Muscle layer of colon (tissue), 2 donors: ENCODE measurements around the gene ITM2C.

Experiments
- H3K27ac ChIP-seq: one replicate; pipeline ENCODE4 v1.7.0; 2013; ENCODE audit warnings: low read depth, mild to moderate bottlenecking, low read length, moderate library complexity
- H3K27me3 ChIP-seq, 2 donors: one replicate each; pipeline ENCODE4 v1.7.0; 2013; ENCODE audit warnings: low read length in 2 of 2, mild to moderate bottlenecking in 2 of 2; ENCODE audit not compliant: insufficient read depth in 2 of 2, control insufficient read depth in 1 of 2
- H3K36me3 ChIP-seq: one replicate; pipeline ENCODE4 v1.7.0; 2013; ENCODE audit warnings: mild to moderate bottlenecking, low read length; ENCODE audit not compliant: insufficient read depth
- H3K4me1 ChIP-seq: one replicate; pipeline ENCODE4 v1.7.0; 2013; ENCODE audit warnings: mild to moderate bottlenecking, low read length; ENCODE audit not compliant: insufficient read depth
- H3K4me3 ChIP-seq, 2 donors: one replicate each; pipeline ENCODE4 v1.7.0; 2013; ENCODE audit warnings: low read length in 2 of 2, low read depth in 1 of 2, mild to moderate bottlenecking in 1 of 2, moderate library complexity in 1 of 2
- H3K9ac ChIP-seq: one replicate; pipeline ENCODE4 v1.7.0; 2013; ENCODE audit warnings: low read length
- H3K9me3 ChIP-seq: one replicate; pipeline ENCODE4 v1.7.0; 2013; ENCODE audit warnings: mild to moderate bottlenecking, low read length
- donor health status: abdominal sarcoma.
- donor health status: Adenocarcinoma of cecum.

ITM2C gene

DNA sequence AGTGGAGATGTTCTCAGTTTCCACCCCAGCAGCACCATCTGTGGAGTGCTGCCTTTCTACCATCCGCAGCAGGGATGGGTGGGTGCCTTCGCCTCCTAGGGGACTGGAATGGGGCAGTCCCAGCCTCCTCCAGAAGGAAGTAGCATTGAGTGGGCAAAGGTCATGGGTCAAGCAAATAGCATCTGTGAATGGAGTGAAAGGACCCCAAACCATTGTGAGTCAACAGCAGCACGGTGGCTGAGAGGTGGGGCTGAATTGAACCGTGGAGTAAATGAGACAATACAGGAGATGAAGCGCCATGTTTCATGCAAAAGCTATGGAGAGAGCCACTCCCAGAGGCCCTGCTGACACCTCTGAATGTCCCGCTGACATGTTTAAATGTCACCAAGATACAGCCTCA, 50.6 kb downstream of the ITM2C start:
- H3K27me3 ChIP-seq: no peaks in the 10 kb centered on the region
- no peak overlapping the region for H3K9ac ChIP-seq
- no peaks in the 10 kb centered on the region for H3K9me3 ChIP-seq
- H3K4me1 ChIP-seq: no peaks in the 10 kb centered on the region
- no peak overlapping the region for H3K4me3 ChIP-seq
- no peak overlapping the region for H3K27ac ChIP-seq
- no peaks in the 10 kb centered on the region for H3K36me3 ChIP-seq

DNA sequence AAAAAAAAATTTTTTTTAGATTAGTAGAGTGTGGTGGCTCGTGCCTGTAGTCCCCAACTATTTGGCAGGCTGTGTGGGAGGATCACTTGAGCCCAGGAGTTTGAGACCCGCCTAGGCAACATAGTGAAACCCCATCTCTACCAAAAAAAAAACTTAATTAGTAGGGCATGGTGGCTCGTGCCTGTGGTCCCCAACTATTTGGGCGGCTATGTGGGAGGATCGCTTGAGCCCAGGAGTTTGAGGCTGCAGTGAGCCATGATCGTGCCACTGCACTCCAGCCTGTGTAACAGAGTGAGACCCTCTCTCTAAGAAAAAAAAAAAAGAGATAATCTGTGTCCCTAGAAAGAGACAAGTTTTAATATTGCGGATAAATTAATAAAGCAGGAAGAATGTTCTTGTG, 51.5 kb downstream of the ITM2C start:
- no peak overlapping the region for H3K27ac ChIP-seq
- H3K9ac ChIP-seq: no peak overlapping the region
- no peak overlapping the region for H3K4me3 ChIP-seq

DNA sequence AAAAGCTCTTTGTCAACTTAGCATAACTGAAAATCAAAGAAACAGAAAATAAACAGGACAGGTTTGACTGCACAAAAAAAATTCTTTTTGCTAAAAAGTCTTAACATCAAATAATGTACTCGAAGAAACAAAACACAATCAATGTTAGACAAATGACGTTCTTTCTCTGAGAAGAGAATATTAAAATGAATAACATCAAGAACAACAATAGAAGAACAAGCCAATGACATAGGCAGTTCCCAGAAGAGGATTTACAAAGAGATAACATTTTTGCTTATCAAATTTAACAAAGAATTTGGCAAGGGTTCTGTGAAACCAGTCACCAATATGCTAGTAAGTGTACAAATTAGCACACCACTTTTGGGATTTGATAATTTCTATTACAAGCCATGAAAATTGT, 54.5 kb downstream of the ITM2C start:
- Histone ChIP-seq H3K9me3 (no peaks in the 10 kb centered on the region), H3K4me1 (no peaks in the 10 kb centered on the region), H3K27ac (no peak overlapping the region), H3K9ac (no peak overlapping the region), H3K4me3 (no peak overlapping the region), H3K27me3 (no peaks in the 10 kb centered on the region), H3K36me3 (no peaks in the 10 kb centered on the region)

More for the DNA sequence above, 51.5 kb downstream of the ITM2C start:
- Histone ChIP-seq H3K4me1 (no peaks in the 10 kb centered on the region), H3K9me3 (no peaks in the 10 kb centered on the region), H3K36me3 (no peaks in the 10 kb centered on the region), H3K27me3 (no peaks in the 10 kb centered on the region)

DNA sequence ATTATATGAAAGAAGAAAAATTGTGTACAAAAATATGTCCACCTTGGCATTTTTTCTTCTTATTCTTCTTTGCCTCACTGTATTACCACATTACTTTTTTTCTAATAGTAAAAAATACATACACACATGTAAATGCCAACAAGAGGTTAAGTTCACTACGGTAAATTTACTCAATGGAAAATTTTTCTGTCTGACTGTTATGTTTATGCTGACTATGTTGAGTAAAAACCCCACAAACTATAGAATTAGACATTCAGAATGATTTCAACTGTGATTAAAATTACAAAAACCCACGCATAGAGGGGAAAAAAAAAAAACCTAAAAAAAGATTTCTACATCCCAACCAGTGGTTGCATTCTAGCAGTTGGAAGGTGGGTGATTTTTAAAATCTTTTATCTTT, 54.9 kb downstream of the ITM2C start:
- Histone ChIP-seq H3K9ac (no peak overlapping the region), H3K9me3 (no peaks in the 10 kb centered on the region), H3K27ac (no peak overlapping the region), H3K27me3 (no peaks in the 10 kb centered on the region), H3K36me3 (no peaks in the 10 kb centered on the region), H3K4me1 (no peaks in the 10 kb centered on the region), H3K4me3 (no peak overlapping the region)

DNA sequence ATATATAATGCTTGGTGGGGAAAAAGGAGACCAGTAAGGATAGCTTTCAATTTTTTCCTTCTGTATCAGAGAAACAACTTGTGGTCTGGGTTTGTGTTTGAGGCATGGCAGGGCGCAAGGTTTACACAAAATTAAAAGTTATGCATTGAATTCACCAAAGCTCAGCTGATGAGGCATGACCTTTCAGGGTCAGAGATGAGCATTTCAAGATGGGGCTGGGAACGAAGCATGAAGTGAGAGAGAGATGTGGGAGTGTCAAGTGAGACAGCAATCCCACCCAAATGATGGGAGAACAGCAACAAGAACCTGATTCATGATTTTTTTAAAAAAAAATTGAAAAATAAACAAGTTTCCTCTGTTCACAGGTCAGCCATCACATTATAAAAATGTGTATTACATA, 55.4 kb downstream of the ITM2C start:
- H3K4me1 ChIP-seq: no peaks in the 10 kb centered on the region
- no peak overlapping the region for H3K4me3 ChIP-seq
- H3K9ac ChIP-seq: no peak overlapping the region
- no peaks in the 10 kb centered on the region for H3K27me3 ChIP-seq
- no peaks in the 10 kb centered on the region for H3K36me3 ChIP-seq
- H3K9me3 ChIP-seq: no peaks in the 10 kb centered on the region
- no peak overlapping the region for H3K27ac ChIP-seq

DNA sequence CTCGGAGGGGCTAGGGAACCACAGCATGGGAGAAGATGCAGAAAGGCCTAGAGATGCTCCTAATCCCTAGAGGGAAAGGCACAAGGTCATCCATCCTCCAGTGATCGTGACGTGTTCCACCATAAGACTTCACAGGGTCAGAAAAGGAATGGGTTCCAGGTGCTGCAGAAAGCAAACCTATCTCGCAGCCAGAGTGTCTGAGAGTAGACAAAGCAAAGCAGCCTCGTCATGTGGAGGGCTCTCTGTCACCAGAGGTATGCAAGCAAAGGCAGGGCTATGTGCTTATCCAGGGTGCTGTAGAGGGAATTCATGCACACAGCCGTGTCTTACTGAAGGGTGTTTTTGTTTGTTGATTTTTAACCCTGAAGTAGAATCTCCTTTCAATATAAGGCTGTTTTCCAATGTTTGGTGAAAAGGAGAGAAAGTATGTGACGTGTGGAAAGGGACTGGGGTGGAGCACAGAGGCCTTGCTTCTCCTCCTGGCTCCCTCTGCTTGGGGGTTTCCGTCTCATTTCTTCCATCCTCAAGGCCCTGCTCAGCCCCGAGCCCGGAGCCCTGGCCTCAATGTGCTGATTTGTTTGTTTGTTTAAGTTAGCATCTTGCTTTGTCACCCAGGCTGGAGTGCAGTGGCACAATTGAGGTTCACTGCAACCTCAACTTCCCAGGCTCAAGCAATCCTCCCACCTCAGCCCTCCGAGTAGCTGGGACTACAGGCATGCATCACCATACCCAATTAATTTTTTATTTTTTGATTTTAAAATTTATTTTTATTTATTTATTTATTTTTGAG, 57.3 kb downstream of the ITM2C start:
- Histone ChIP-seq H3K9me3 (no peaks in the 10 kb centered on the region), H3K9ac (no peak overlapping the region), H3K27ac (no peak overlapping the region), H3K4me1 (no peaks in the 10 kb centered on the region), H3K36me3 (no peaks in the 10 kb centered on the region), H3K27me3 (no peaks in the 10 kb centered on the region), H3K4me3 (no peak overlapping the region)

DNA sequence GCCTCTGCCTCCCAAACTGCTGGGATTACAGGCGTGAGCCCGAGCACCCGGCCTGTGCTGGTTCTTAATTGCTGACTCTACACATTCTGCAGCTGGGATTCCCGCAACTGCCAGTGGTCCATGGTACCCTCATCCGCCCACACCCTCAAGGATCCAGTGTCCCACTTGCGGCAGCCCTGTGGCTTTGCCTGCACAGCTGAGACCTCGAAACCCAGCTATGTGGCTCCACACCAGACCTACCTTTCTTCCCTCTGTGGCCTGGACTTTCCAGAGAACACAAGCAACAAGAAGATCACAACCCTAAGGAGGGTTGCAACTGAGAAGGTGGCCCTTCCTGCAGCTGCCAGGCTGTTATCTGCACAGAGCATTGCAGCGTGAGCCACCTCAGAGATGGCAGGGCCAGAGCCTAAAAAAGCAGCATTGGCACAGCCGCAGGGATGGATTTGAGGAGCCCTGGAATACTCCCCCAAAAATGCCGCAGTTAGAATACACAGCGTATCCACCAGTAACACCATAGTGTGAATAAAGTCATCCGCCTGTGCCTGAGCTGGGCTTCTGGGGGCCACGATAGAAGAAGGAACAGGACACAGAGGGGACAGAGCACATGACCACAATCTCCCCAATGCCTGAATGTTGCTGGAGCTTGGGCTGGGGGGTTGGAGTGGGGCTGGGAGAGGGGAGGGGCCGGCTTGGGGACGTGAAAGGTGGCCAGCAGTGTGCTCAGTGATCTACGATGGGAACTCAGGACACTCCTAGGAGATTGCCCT, 58.4 kb downstream of the ITM2C start:
- no peak overlapping the region for H3K27ac ChIP-seq
- no peak overlapping the region for H3K4me3 ChIP-seq
- H3K9me3 ChIP-seq: no peaks in the 10 kb centered on the region
- no peaks in the 10 kb centered on the region for H3K36me3 ChIP-seq
- H3K9ac ChIP-seq: no peak overlapping the region
- H3K27me3 ChIP-seq: no peaks in the 10 kb centered on the region
- no peaks in the 10 kb centered on the region for H3K4me1 ChIP-seq

DNA sequence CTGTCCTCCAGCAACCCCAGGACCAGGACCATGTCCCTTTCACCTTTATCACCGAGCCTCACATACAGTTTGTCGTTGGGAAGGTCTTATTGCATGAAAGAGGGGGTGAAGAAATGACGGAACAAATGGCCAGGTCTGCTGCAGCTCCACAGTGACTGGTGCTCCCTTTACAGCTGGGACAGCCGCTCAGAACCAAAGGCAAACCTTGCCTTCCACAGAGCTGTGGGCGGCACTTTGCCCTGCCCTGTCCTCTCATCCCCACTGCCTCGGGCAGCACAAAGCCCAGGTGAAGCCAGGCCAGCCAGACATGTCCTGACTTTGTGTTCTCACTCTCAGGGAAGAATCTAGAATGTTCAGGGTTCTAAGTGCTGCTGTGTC, 59.3 kb downstream of the ITM2C start:
- Histone ChIP-seq H3K27ac (no peak overlapping the region), H3K36me3 (no peaks in the 10 kb centered on the region), H3K9ac (no peak overlapping the region), H3K27me3 (no peaks in the 10 kb centered on the region), H3K9me3 (no peaks in the 10 kb centered on the region), H3K4me3 (no peak overlapping the region), H3K4me1 (no peaks in the 10 kb centered on the region)

DNA sequence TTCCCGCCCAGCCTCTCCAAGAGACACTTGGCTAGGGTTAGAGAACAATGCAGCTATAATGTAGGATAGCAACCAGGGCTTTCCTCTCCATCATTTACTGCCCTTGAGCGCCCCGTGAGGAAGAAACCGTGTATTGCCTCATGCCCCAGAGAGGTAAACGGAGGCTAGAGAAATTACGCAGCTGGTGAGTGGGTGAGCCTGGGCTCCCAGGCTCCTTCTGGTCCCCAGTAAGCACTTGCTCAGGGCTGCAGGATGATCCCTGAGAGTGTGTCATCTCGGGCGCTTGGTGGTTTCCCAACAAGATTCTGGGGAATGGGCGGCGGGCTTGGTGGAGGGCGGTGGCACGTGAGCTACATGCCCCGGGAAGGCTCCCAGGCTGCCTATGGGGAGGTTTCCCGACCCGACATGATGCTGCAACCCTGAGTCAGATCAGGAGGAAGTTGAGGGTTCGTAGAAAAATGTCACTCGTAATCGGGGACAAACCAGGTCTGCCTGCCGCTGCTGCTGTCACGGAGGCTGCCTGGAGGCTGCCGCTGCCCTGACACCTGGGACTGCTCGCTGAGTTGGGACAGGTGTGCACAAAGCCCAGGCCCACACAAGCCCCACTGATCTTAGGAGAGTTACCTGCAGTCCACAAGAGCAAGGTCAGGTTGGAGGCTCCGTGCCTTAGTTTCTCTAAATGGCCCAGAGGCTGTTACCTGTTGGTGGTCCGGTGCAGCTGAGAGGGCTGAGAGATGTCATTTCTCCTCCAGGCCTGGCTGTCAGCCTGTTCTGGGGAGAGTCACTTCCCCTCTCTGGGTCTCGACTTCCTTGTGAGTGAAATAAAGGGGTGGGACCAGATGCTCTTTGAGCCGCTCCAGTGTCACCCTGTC, 60.0 kb downstream of the ITM2C start, which contains the start of gene GPR55:
Gene GPR55, minus strand, starts transcription at position 773 of the 872 bp plus-strand sequence. CDS start 14,280 bp downstream, outside the sequence.
- no peak within 1 kb of the TSS for H3K4me3 ChIP-seq
- H3K36me3 ChIP-seq: no peaks in the 10 kb centered on the region
- no peak within 1 kb of the TSS for H3K9ac ChIP-seq
- no peaks in the 10 kb centered on the region for H3K9me3 ChIP-seq
- no peaks in the 10 kb centered on the region for H3K27me3 ChIP-seq
- H3K27ac ChIP-seq: no peak within 1 kb of the TSS
- H3K4me1 ChIP-seq: no peaks in the 10 kb centered on the region

DNA sequence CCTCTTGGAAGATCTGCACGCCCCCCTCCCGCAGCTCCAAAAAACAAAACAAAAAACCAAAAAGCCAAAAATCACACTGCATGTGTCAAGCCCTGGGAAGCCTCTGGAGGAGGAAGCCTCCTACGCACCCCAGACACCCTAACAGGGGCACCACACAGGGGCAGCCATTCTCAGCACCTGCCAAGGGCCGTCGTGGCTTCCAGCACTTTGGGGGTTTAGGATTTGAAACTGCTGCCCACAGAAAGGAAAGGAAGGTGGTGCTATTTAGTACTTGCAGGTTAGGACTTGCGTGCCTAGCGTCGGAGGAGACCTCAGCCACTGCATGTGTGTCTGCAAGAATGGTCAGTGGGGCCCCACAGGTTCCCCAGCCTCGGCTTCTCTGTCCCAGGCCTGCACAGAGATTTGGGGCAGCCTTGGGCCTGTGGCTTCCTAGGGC, 60.7 kb downstream of the ITM2C start:
- H3K36me3 ChIP-seq: no peaks in the 10 kb centered on the region

More for the DNA sequence above, 60.7 kb downstream of the ITM2C start:
- Histone ChIP-seq H3K4me1 (no peaks in the 10 kb centered on the region), H3K27ac (no peak overlapping the region), H3K27me3 (no peaks in the 10 kb centered on the region), H3K9ac (no peak overlapping the region), H3K4me3 (no peak overlapping the region), H3K9me3 (no peaks in the 10 kb centered on the region)
